Retina (tissue), 1 donor: ENCODE data around the gene RBP5.
A peak's percentile ranks its signal among the peaks of the same experiment; 100 is the strongest.

Source experiments
- DNase-seq: peaks from one replicate; pipeline ENCODE4 v3.0.0-alpha.2; 2016

Gene RBP5

DNA sequence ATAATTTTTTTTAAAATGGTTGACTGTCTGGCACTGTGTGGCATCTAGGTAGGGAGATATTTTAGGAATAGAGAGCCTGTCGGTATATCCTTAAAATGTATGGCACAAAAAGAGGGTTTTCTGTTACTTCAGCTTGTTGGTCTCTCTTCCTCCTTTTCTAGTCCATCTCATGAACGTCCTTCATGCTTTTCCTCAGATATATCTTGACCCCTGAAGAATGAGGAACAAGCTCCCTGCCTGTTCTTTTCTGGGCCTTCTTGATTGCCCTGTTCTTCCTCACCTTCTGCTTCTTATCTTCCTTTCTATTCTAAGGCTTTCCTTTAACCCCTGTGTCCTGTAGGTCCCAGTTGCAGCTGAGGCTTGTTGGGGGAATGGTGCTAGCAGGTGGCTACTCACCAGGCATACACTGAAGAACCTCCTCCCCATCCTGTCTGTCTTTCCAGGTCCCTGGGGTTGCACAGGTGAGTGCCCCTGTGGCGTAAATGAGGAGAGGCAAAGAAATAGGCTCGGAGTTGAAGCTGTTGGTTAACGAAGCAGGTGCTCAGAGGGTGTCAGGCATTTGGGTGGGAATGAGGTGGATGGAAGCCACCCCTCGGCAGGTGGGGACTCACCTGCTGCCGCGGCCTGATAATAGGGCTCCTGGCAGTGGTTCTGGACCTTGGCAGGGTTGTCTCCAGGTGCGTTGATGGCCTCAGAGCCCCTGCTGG is 29.2 kb downstream of the RBP5 start:
- no peak for DNase-seq

DNA sequence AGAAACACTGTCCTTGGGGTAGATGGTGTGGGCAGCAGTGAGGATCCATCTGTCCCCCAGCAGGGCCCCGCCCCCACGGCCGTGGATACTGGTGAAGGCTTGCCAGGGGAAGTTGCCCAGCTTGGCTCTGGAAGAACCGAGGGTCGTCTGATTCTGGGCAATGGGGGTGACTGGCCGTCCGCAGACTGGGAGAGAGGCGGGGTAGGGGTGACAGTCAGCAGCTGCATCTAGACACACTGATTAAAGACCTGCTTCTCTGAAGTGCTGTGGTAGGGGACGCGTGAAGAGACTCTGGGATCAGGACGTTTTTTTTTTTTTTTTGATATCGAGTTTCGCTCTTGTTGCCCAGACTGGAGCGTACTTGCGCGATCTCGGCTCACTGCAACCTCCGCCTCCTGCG is 31.7 kb downstream of the RBP5 start:
- no peak for DNase-seq

DNA sequence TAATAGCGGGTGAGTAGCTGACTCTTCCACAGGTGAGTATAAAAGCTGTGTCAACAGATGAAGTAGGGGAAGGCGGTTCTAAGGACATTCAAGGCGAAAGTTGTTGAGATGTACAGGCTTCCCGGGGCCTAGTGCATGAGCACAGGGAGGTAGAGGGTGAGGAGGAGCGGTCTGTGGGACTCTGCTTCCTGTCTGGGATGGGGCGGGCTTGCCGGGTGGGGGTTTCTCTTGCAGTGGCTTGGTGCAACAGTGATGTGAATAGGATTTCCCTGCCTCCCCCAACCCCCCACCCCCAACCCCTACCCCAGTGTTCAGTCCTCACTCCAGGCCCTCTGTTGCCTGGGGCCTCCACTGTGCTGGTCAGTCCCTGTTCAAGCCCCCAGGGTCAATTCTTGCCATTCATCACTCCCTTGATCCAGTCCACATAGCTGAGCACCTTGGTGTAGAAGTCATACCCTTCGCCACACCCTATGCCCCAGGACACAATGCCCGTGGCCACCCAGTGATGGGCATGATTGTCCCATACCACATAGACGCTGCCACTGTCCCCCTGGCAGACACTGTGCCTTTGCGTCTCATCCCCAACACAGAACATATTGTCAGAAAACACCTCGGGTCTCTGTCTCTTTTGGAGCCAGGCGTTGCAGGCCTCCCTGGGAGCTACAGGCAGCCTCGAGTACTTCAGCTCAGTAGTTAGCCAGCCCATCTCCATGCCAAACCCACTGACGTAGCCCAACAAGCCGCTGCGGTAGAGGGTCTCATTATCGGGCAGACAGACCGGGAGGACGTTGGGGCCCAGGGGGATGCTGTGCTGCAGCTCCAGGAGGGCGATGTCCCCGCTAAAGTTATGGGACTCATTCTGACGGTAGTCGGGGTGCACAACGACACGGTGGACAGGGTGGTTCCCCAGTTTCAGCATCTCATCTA is 32.4 kb downstream of the RBP5 start:
- DNase-seq, result no peak

DNA sequence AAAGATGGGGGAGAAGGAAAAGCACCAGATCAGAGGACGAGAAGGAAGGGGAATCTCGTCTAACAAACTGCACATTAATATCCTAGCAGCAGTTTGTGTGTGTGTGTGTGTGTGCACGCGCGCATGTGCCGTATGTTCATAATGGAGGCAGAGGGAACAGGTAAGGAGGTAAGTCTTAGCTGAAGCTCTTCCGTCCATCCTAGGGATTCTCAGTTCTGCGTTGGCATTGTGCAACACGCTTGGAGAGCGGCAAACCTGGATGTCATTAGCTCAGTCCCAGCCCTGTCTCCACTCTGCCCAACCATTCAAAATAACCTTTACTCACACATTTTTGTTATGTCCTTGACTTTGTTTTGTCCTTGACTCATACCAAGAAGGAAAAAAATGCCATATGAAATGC is 34.8 kb downstream of the RBP5 start:
- no peak for DNase-seq

DNA sequence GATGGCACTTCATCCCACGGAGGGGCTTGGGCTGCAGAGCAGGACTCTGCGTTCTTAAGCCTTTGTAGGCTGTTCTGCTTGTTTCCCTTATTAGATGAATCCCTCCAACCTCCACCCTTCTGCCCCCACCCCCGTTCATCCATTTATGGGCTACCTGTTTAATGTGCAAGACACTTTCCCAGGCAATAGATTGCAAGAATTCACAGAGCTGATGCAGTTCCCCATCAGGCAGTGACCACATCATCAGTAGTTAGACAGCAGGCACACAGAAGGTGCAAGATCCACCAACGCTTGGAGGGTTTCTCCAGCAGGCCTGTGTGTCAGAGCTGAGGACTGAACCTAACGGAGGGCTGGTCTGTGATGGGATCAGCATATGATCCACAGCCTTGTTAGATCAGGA is 35.2 kb downstream of the RBP5 start:
- no peak for DNase-seq

DNA sequence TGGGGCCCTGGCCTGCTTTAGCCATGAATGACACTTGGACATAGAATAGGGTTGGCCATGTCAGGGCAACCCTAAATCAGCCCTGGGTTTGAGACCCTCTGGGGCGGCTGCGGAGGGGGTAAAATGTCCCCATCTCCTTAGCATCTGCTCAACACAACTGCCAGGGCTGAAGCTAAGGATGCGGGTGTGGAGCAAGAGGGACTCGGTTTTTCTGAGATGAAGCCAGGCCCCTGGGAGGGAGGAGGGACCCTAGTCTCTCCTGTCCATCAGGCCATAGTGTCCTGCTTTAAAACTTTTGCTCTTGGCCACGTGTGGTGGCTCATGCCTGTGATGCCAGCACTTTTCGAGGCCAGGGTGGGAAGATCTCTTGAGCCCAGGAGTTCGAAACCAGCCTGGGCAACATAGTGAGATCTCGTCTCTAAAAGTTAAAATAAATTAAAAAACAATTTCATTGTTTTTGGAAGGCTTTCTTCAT is 35.7 kb downstream of the RBP5 start:
- no peak for DNase-seq

DNA sequence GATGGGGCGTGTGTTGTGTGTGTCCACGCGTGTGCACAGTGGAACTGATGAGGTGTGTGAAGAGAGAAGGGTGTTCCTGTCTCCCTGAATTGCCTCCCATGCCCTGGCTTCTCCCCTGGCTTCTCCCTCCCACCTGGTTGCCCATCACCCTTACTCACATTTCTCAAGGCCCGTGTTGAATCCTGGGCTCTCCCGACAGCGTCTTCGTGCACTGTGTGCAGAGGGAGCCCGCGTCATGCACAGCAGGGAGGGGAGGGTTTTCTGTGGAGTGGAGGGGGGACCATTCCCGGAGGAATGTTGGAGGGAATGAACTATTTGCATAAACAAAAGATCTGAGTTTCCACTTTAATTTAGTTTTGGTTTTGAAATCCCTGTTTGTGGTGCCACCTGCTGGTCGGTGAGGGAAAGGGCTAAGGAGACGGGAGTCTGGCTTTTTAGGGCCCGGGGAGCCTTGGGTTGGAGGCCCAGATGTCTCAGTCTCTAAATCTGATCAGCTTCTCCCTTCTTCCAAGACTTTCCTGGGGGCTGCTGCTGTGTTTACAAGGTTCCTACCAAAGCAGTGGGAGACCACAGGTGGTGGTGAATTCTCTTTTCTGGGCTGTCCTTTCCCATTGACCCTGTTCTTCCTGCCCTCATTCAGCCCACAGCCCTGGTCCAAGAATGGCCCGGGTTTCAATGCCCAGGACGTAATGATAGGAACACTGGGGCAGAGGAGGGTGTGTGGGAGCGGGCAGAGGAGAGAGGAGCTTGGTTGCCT is 36.3 kb downstream of the RBP5 start, which contains the start of gene C1R:
C1R (minus strand) TSS at position 217 of the 757 bp plus-strand sequence; CDS start at position 160, 57 bp downstream.
- DNase-seq, result peak; percentile 81

DNA sequence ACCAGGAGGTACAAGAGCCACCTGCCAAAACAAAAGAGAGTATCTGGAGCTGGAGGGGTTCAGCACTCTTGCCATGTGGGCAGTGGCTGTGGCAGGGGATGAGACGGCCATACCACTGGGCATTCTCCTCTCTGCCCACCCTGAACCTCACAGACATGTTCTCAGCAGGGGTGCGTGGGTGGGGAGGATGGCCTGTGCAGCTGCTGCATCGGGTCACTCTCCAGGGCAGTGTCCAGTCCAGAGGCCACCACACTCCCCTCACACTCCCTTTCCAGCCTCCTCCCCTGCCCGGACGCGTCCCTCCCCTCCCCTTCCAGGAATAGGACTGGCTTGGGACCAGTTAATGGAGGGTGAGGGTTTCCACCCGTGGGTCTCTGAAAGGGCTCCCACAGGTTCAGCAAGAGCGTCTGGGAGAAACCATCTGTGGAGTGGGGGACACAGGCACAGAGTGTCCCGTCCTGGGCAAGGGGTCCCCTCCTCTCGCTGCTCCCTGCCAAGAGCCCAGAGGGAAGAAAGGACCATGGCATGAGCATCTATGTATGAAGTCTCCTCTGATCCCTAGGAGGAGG is 36.9 kb downstream of the RBP5 start:
- peak; percentile 13 for DNase-seq

DNA sequence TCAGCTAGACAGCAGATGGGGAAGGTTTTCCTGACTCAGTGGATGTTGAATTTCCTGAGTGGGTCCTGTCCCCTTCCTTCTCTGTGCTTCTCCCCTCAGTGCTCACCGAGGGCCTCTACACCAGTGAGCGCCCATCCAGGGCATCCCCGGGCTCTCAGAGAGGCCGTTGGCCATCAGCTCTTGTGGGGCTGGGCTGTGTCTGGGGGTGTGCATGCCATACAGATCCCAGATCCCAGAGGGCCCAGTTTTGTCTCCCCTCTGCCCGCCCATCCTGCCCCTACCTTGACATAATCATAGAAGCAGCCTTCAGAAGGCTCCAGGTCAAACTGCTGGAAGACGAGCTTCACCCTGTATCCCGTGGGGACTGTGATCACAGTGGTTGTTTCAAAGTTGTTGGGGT is 37.5 kb downstream of the RBP5 start:
- no peak for DNase-seq

DNA sequence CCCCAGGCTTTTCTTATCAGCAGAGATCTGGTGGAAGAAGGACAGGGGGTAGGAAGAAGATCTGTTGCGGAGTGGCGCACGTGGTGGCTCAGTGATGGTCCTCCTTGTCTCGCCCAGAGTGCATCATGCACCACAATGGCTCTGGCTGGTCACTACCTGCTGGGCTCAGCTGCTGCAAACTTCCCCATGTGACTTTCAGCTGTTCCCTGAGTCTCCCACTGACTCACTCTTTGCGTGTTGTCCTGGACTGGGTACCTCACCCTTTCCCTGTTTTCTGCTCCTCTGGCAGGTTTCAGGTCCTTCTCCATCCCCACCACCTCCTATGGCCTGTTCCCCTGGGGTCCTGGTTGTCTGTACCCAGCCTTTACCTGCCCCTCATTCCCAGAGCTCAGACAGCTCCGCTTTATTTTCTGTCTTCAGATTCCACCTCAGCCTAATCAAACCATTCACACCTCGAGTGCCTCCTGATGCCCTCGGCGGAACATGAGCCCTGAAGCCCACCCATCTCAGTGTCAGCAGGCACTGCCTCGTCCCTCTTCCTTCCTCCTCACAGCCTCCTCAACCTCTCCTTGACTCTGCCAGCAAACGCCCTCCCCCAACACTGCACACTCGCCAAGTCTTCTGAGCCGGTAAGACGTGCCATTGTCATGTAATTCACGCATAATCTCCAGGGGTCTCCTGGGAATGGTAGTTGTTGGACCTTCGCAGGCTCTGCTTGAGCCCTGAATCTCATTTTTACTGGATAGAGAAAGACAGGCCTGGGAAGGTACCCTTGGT is 38.3 kb downstream of the RBP5 start:
- peak; percentile 21 for DNase-seq

DNA sequence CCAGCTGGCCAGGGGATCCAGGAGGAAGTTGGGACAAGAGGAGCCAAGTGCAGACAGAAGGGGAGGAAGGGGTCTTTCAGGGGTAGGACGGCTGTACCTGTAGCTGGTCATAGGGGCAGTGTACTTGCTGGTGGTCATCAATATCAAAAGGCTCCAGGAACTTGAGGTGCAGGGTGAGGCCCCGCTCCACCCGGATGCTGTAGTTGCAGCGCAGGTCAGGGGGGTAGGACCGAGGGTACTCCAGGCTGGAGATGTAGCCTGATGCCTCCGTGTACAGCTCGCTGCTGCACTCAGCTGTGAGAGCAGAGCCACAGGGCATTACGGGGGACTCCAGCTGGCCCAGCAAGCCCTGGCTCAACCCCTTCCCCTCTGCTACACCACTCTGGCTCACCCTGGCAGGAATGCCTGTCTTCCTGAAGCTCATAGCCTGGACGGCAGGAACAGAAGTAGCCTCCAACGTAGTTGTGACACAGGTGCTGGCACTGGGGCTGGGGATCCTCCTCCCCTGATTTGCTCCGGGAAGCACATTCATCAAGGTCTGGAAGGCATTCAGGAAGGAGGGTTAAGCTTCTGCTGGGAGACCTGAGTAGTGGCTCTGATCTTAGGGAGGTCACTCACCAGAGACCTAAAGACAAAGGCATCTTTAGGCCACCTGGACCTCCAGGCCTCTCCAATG is 39.4 kb downstream of the RBP5 start:
- DNase-seq, result no peak

DNA sequence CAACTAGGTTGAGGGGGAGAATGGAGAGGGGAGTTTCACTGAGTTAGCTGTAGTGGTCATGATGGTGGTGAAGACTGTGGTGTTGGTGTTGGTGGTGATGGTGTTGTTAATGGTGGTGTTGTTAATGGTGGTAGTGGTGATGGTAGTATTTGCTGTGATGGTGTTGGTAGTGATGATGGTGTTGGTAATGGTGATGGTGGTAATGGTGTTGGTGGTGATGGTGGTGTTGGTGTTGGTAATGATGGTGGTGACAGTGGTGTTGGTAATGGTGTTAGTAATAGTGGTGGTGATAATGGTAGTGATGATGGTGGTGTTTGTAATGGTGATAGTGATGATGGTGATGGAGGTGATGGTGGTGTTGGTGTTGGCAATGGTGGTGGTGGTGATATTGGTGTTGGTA is 45.6 kb downstream of the RBP5 start:
- no peak for DNase-seq

DNA sequence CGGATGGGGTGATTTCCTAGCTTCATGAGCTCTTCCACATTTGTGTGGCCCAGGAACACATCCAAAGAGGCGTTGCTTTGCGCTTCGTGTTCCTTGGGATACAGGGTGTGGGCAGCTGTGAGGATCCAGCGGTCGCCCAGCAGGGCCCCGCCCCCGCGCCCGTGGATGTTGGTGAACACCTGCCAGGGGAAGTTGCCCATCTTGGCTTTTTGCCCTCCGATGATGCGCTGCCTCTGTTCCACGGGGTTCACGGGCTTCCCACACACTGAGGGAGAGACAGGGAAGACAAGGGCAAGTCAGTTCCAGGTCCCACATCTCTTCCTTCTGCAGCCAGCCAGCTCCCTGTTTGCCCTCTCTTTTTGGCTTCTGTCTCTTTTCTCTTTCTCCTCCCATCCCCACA is 47.7 kb downstream of the RBP5 start:
- no peak for DNase-seq

DNA sequence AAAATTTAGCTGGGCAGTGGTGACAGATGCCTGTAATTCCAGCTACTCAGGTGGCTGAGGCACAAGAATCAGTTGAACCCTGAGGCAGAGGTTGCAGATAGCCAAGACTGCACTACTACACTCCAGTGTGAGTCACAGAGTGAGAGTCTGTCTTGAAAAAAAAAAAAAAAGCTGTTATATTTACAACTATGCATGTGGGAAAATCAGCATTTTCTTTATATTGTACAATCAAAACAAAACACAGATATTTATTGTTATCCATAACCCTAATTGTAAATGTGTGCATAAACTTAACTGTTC is 48.9 kb downstream of the RBP5 start:
- DNase-seq, result no peak

DNA sequence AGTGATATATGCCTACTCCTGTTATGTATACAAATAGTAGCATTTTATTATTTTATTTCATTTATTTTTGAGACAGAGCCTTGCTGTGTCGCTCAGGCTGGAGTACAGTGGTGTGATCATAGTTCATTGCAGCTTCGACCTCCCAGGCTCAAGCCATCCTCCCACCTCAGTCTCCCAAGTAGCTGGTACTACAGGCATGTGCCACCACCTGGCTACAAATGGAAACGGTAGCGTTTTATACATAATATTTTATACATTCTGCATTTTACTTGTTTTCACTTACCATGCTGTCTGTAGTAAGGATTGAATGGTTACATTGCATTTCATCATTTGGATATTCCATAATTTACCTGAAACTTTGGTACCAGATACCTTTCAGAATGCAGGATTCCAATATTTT is 50.5 kb downstream of the RBP5 start:
- no peak for DNase-seq

DNA sequence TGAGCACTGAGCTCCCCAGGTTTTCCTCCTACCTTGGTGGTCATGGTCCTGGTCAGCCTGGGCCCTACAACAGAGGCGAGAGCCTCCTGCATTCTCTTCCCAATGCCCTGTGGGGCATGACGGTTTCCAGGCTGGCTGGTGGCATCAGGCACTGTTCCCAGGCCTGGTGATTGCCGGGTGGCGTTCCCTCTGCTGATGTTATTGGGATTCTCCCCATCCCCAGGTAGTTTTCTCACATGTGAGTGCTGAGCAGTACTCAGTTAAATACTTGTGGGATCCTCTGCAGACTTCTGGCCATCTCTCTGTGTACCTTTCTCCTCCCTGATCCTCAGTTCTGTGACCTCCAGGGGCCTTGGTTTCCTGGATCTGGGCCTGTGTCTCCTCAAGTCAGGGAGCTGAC is 52.2 kb downstream of the RBP5 start:
- no peak for DNase-seq

DNA sequence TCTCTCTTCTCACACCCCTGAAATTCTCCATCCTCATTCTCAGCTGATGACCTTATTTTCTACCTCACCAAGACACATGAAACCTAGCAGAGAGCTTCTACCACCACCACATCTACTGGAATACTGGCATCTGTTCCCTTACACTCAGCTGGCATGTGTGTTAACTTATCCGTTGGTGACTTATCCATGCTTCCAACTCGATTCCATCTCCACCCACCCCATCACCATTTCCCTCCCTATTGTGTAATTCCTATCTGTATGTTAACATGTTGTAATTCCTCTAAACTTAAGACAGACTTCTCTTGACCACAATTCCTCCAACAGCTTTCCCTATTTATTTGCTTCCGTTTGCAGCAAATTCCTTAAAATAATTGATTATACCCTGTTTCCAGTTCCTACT is 52.8 kb downstream of the RBP5 start:
- DNase-seq, result no peak

DNA sequence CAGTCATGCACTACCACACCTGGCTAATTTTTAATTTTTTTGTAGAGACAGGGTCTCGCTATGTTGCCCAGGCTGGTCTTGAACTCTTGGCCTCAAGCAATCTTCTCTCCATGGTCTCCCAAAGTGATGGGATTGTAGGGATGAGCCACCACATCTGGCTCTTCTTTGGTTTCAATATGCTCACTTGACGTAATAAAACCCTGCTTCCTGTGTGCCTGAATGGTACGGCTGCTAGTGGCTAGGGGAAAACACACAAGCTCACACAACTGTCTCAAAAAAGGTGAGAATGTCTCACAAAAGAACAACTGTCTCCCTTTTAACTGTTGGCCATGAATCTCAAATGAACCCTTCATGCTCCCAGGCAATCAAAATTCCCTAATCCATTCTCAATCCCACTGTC is 53.2 kb downstream of the RBP5 start:
- DNase-seq, result no peak

DNA sequence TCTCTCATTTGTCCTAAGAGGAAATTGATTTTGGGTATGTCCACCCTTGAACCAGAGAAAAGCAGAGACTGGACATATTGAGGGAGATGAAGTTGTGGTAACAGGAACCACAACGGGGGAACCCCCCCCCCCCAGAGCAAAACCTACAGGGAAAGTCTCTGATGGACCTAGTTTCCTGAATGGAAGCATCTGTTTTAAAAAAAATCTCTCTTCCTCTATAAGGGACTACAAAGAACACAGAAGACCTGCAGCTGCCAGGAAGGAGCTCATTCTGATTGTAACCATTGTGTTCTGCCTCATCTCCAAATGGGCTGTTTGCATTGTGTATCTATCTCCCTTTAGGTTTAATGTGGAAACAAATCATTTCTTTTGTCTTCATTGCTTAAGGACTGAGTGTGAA is 54.7 kb downstream of the RBP5 start:
- no peak for DNase-seq
